IPS DF 6.9 (cell line): Measurements from ENCODE around the gene FGF22.
"Not testable (repeated sequence)": the region's sequence is repeated elsewhere in the genome, so short reads cannot be mapped to it uniquely, and the experiment has no call there.

Experiments used
- DNase-seq: peaks from one replicate; pipeline ENCODE4 v3.0.0-alpha.2; 2013; ENCODE audit warnings: low read depth, low spot score
- H3K27ac ChIP-seq: one replicate; pipeline ENCODE4 v1.5.1; 2013; ENCODE audit warnings: low read length, control low read depth
- H3K27me3 ChIP-seq: 2 replicates; pipeline ENCODE4 v1.6.1; 2013; ENCODE audit warnings: mild to moderate bottlenecking, low read length; ENCODE audit not compliant: control insufficient read depth, insufficient read depth
- H3K36me3 ChIP-seq: 2 replicates; pipeline ENCODE4 v1.6.1; 2013; ENCODE audit warnings: low read length; ENCODE audit not compliant: control insufficient read depth, insufficient read depth
- H3K4me1 ChIP-seq: 2 replicates; pipeline ENCODE4 v1.6.1; 2013; ENCODE audit warnings: low read length; ENCODE audit not compliant: control insufficient read depth, insufficient read depth
- H3K4me3 ChIP-seq: 2 replicates; pipeline ENCODE4 v1.5.1; 2013; ENCODE audit warnings: mild to moderate bottlenecking, low read length
- H3K9me3 ChIP-seq: 2 replicates; pipeline ENCODE4 v1.6.1; 2013; ENCODE audit warnings: low read length, inconsistent platforms; ENCODE audit not compliant: control insufficient read depth, insufficient read depth
- WGBS: extraction: QIAGEN DNeasy Blood & Tissue Kit; methylation state at CpG from one replicate; pipeline ENCODE4 v1.1.7; 2013; ENCODE audit warnings: mixed read lengths, missing lambda C conversion rate; ENCODE audit not compliant: insufficient read length, insufficient coverage; 5-methylcytosine and 5-hydroxymethylcytosine counted together

FGF22 gene

GRCh38 chr19:596263-596655, 43.4 kb upstream of the FGF22 start:
- no peak for DNase-seq
- peaks cover 2% of the 10 kb centered on the region; the same call in 1 of the 2 replicates for H3K4me1 ChIP-seq
- H3K4me3 ChIP-seq = no peak overlapping the region
- no peaks in the 10 kb centered on the region for H3K9me3 ChIP-seq
- no peak overlapping the region for H3K27ac ChIP-seq
- H3K36me3 ChIP-seq = no peaks in the 10 kb centered on the region
- H3K27me3 ChIP-seq = peaks cover 2% of the 10 kb centered on the region; the same call in 1 of the 2 replicates
- WGBS = no CpG with 5 or more reads among the region's 16 CpGs

- no peaks in the 10 kb centered on the region for H3K27me3 ChIP-seq
- no CpG with 5 or more reads among the region's 18 CpGs for WGBS
- no peak overlapping the region for H3K27ac ChIP-seq
- no peaks in the 10 kb centered on the region; the same call in 1 of the 2 replicates for H3K36me3 ChIP-seq
- no peak overlapping the region for H3K4me3 ChIP-seq
- no peaks in the 10 kb centered on the region for H3K4me1 ChIP-seq
- H3K9me3 ChIP-seq = no peaks in the 10 kb centered on the region
- no peak for DNase-seq
Observed at GRCh38 chr19:597406-598315, 42.0 kb upstream of the FGF22 start.

GRCh38 chr19:601310-601709, 38.4 kb upstream of the FGF22 start:
- DNase-seq = no peak
- no peak overlapping the region for H3K4me3 ChIP-seq
- H3K4me1 ChIP-seq = no peaks in the 10 kb centered on the region
- H3K9me3 ChIP-seq = 0 out of 2 replicates have a peak, but pooled peaks cover 2% of the 10 kb centered on the region
- H3K27me3 ChIP-seq = no peaks in the 10 kb centered on the region
- no peaks in the 10 kb centered on the region; the same call in 1 of the 2 replicates for H3K36me3 ChIP-seq
- no CpG with 5 or more reads among the region's 28 CpGs for WGBS
- no peak overlapping the region for H3K27ac ChIP-seq

GRCh38 chr19:601790-602189, 37.9 kb upstream of the FGF22 start:
- Histone ChIP-seq H3K9me3 (0 out of 2 replicates have a peak, but pooled peaks cover 2% of the 10 kb centered on the region), H3K36me3 (no peaks in the 10 kb centered on the region; the same call in 1 of the 2 replicates), H3K4me3 (no peak overlapping the region), H3K4me1 (no peaks in the 10 kb centered on the region), H3K27me3 (no peaks in the 10 kb centered on the region), H3K27ac (no peak overlapping the region)
- no peak for DNase-seq
- no CpG with 5 or more reads among the region's 25 CpGs for WGBS

GRCh38 chr19:602391-603301, 37.0 kb upstream of the FGF22 start:
- no CpG with 5 or more reads among the region's 35 CpGs for WGBS
- H3K27me3 ChIP-seq = no peaks in the 10 kb centered on the region
- no peaks in the 10 kb centered on the region for H3K4me1 ChIP-seq
- H3K27ac ChIP-seq = no peak overlapping the region
- DNase-seq = no peak
- no peaks in the 10 kb centered on the region; the same call in 1 of the 2 replicates for H3K36me3 ChIP-seq
- H3K9me3 ChIP-seq = 0 out of 2 replicates have a peak, but pooled peaks cover 2% of the 10 kb centered on the region
- H3K4me3 ChIP-seq = no peak overlapping the region

- H3K9me3 ChIP-seq, H3K27ac ChIP-seq, H3K4me1 ChIP-seq, DNase-seq, H3K36me3 ChIP-seq, H3K4me3 ChIP-seq, H3K27me3 ChIP-seq: not testable (repeated sequence)
- no CpG with 5 or more reads among the region's 13 CpGs for WGBS
Observed at GRCh38 chr19:603302-603639, 36.4 kb upstream of the FGF22 start.

GRCh38 chr19:603779-604178, 35.9 kb upstream of the FGF22 start:
- not testable (repeated sequence) for H3K4me3 ChIP-seq, H3K36me3 ChIP-seq, H3K9me3 ChIP-seq, H3K27ac ChIP-seq, DNase-seq, H3K4me1 ChIP-seq, H3K27me3 ChIP-seq
- no CpG with 5 or more reads among the region's 20 CpGs for WGBS

GRCh38 chr19:604355-604754, 35.3 kb upstream of the FGF22 start:
- WGBS = no CpG with 5 or more reads among the region's 11 CpGs
- no peak for DNase-seq
- 0 out of 2 replicates have a peak, but pooled peaks cover 2% of the 10 kb centered on the region for H3K9me3 ChIP-seq
- no peak overlapping the region for H3K27ac ChIP-seq
- no peak overlapping the region for H3K4me3 ChIP-seq
- no peaks in the 10 kb centered on the region; the same call in 1 of the 2 replicates for H3K36me3 ChIP-seq
- no peaks in the 10 kb centered on the region for H3K4me1 ChIP-seq
- no peaks in the 10 kb centered on the region for H3K27me3 ChIP-seq

GRCh38 chr19:605061-605971, 34.4 kb upstream of the FGF22 start:
- H3K9me3 ChIP-seq, H3K4me3 ChIP-seq, DNase-seq, H3K27ac ChIP-seq, H3K36me3 ChIP-seq, H3K27me3 ChIP-seq, H3K4me1 ChIP-seq: not testable (repeated sequence)
- no CpG with 5 or more reads among the region's 34 CpGs for WGBS
